GM21723 (cell line): Measurements from ENCODE around the gene NSFL1C.

Source experiments
- ATAC-seq: cut with Tn5 transposase; IDR thresholded peaks from one replicate; pipeline ENCODE4 v1.9.1; 2021; ENCODE audit warnings: mild to moderate bottlenecking, moderate library complexity; ENCODE audit not compliant: unreplicated experiment

NSFL1C gene

DNA sequence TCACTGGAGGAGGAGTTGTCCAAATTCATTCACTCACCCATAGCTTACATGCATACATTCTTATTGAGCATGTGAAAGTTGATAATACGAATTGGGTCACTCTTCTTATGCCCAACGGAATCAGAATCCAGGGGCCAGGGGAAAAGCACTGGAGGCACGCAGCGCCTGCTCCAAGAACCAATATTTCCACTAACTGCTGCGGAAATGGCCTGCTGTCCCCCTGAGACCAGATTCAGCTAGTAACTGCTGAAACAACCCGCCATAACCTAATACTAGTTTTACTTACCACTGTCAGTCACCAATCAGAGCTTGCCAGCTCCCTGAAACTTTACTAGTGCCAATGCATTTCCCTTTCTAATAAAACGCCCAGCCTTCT is 73.2 kb downstream of the NSFL1C start:
- ATAC-seq, result no peak

DNA sequence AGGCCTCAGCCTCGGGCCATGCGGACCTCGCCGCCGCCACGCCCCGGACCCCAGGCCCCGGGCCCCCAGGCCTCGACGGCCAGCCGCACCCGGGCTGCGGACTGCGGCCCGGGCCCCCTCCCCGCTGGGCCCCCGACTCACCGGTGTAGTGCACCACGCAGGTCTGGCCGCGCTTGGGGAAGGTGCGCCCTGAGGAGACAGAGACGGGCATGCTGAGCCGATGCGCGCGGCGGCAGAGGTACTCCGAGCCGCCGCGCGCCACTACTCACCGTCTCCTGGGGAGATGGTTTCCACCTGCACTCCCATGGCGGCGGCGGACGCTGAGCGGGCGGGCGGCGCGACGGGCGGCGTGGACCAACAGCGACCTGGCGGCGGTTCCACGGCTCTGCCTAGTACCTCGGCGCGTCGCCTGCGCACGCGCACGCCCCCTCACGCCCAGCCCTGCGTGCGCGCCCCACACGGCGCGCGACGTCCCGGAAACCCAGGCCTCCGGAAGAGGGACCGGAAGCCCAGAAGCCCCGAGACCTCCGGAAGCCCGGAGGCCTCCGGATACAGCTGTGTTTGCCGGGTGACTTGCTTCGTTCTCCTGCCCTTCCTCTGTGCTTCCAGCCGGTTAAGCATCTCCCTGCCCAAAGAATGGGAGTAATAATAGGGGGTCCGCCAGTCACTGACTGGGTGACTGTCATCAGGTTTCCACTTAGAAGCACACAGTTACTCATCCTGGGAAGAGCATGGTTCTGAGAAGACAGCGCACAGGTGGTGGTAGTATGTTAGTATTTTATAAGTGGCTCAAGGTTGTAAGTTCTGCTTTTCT is 73.7 kb downstream of the NSFL1C start, which contains the start of gene FKBP1A:
Gene FKBP1A, minus strand, starts transcription at position 362 of the 814 bp plus-strand sequence. Its CDS starts 56 bp downstream, at position 306.
- ATAC-seq, result peak; percentile 90

DNA sequence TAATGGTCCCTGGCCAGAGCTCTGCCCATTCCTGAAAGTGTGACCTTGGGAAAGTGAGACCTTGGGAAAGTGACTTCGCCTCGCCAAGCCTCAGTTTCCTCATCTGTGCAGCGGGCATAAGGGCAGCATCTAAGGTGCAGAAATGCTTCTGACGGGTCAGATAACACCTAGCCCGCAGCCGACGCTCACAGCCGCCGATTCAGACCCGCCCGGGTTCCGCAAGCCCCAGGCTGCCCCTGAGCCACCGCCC is 74.3 kb downstream of the NSFL1C start:
- ATAC-seq, result peak; percentile 30
